ENCODE data around the gene CDCA7L.
"Not testable (repeated sequence)": the region's sequence is repeated elsewhere in the genome, so short reads cannot be mapped to it uniquely, and the experiment has no call there.

The CDCA7L gene

GRCh38 chr7:21869785-21870402 is 75.8 kb downstream of the CDCA7L start:
- H3K4me3 ChIP-seq (ENCODE audit: low read length), result no peak overlapping the region
- TF ChIP-seq, protein P1, sequence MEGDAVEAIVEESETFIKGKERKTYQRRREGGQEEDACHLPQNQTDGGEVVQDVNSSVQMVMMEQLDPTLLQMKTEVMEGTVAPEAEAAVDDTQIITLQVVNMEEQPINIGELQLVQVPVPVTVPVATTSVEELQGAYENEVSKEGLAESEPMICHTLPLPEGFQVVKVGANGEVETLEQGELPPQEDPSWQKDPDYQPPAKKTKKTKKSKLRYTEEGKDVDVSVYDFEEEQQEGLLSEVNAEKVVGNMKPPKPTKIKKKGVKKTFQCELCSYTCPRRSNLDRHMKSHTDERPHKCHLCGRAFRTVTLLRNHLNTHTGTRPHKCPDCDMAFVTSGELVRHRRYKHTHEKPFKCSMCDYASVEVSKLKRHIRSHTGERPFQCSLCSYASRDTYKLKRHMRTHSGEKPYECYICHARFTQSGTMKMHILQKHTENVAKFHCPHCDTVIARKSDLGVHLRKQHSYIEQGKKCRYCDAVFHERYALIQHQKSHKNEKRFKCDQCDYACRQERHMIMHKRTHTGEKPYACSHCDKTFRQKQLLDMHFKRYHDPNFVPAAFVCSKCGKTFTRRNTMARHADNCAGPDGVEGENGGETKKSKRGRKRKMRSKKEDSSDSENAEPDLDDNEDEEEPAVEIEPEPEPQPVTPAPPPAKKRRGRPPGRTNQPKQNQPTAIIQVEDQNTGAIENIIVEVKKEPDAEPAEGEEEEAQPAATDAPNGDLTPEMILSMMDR (conservative IDR thresholded peaks at IDR 0.05; ENCODE audit: low read depth, low read length), result no peak

GRCh38 chr7:21868576-21868850 is 77.2 kb downstream of the CDCA7L start:
- TF ChIP-seq, protein P1 (conservative IDR thresholded peaks at IDR 0.05; ENCODE audit: low read depth, low read length), result no peak
- H3K4me3 ChIP-seq (ENCODE audit: low read length), result no peak overlapping the region
- no peak for DNase-seq (ENCODE audit: low read depth)

More at GRCh38 chr7:21869785-21870402, 75.8 kb downstream of the CDCA7L start:
- peak; percentile 31 for DNase-seq (ENCODE audit: low read depth)

GRCh38 chr7:21867816-21868575 is 77.7 kb downstream of the CDCA7L start:
- DNase-seq (ENCODE audit: low read depth), result peak; percentile 11
- TF ChIP-seq, protein P1 (conservative IDR thresholded peaks at IDR 0.05; ENCODE audit: low read depth, low read length), result no peak
- H3K4me3 ChIP-seq (ENCODE audit: low read length), result no peak overlapping the region

GRCh38 chr7:21867226-21867625 is 78.5 kb downstream of the CDCA7L start:
- TF ChIP-seq, protein P1 (conservative IDR thresholded peaks at IDR 0.05; ENCODE audit: low read depth, low read length), result no peak
- DNase-seq (ENCODE audit: low read depth), result peak; percentile 25
- no peak overlapping the region for H3K4me3 ChIP-seq (ENCODE audit: low read length)

DNA sequence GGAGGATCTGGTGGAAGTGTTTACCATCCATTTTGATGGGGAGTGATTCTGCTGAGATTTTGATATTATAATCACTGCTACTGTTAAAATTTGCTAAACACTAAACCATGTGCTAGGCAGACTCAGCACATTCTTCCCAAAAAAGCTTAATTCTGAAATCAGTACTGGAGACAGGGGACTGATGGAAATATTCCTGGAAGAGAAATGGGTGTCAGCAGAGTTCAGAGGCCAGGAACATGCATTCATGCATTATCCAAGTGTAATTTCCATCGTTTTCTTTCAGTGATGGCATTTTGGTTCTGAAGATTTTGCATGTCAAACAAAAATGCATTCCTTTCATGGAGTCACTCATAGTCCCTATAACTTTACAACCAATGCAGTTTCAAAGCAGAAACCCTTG is 79.0 kb downstream of the CDCA7L start:
- no peak overlapping the region for H3K4me3 ChIP-seq (ENCODE audit: low read length)
- DNase-seq (ENCODE audit: low read depth), result no peak
- TF ChIP-seq, protein P1 (conservative IDR thresholded peaks at IDR 0.05; ENCODE audit: low read depth, low read length), result no peak

DNA sequence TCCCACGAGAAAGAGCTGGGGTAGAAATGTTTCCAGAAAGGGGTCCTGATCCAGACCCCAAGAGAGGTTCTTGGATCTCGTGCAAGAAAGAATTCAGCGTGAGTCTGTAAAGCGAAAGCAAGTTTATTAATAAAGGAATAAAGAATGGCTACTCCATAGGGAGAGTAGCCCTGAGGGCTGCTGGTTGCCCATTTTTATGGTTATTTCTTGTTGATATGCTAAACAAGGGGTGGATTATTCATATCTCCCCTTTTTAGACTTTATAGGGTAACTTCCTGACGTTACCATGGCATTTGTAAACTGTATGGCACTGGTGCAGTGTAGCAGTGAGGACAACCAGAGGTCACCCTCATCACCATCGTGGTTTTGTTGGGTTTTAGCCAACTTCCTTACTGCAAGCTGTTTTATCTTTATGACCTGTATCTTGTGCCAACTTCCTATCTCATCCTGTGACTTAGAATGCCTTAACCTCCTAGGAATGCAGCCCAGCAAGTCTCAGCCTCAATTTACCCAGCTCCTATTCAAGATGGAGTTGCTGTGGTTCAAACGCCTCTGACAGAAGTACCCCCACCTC is 80.0 kb downstream of the CDCA7L start:
- DNase-seq (ENCODE audit: low read depth); H3K4me3 ChIP-seq (ENCODE audit: low read length): not testable (repeated sequence)

- TF ChIP-seq, protein P1 (conservative IDR thresholded peaks at IDR 0.05; ENCODE audit: low read depth, low read length), result no peak
- H3K4me3 ChIP-seq (ENCODE audit: low read length), result no peak overlapping the region
- no peak for DNase-seq (ENCODE audit: low read depth)
These were observed 94.1 kb downstream of the CDCA7L start for GRCh38 chr7:21851559-21851967.

Measured in retinal pigment epithelial cell (primary cell).